ENCODE results near the gene MFSD6. TPM values are rescaled to one million over a fixed set of nuclear protein-coding genes. Genes with fewer than 3 reads are reported as not detected.
A peak's percentile ranks its signal among the peaks of the same experiment; 100 is the strongest.

MFSD6 gene
- total RNA-seq, 1 donor from 2014 or later = 55.8 TPM

DNA sequence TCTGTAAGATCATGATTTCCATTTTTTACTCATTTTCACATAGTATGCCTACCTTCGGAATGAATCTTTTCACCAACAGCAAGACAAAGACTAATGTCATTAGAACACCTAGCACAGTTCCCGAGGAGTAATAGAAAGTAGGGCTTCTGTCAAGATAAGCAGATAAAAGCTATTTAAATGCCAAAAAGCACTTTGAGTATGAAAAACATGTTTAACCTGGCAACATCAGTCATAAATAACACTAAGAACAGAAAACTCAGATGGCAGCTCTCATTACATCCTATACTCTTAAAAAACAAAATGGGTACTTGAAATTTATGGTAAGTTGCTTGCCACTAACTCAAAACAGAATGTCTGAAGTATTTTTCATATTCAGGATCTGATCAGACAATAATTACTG is 109.3 kb downstream of the MFSD6 start:
- ATAC-seq = no peak
- no peaks in the 10 kb centered on the region for H3K9me3 ChIP-seq
- no peak overlapping the region for H3K27ac ChIP-seq
- DNase-seq = no peak
- H3K4me3 ChIP-seq = no peak overlapping the region
- H3K27me3 ChIP-seq = no peaks in the 10 kb centered on the region
- no peaks in the 10 kb centered on the region for H3K4me1 ChIP-seq
- TF ChIP-seq, protein P1, sequence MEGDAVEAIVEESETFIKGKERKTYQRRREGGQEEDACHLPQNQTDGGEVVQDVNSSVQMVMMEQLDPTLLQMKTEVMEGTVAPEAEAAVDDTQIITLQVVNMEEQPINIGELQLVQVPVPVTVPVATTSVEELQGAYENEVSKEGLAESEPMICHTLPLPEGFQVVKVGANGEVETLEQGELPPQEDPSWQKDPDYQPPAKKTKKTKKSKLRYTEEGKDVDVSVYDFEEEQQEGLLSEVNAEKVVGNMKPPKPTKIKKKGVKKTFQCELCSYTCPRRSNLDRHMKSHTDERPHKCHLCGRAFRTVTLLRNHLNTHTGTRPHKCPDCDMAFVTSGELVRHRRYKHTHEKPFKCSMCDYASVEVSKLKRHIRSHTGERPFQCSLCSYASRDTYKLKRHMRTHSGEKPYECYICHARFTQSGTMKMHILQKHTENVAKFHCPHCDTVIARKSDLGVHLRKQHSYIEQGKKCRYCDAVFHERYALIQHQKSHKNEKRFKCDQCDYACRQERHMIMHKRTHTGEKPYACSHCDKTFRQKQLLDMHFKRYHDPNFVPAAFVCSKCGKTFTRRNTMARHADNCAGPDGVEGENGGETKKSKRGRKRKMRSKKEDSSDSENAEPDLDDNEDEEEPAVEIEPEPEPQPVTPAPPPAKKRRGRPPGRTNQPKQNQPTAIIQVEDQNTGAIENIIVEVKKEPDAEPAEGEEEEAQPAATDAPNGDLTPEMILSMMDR (IDR thresholded peaks at IDR 0.05) = no peak
- peaks cover 11% of the 10 kb centered on the region for H3K36me3 ChIP-seq
- intact Hi-C loops (cut with DNase I) = loop anchor here (10.0 kb wide), 1 partner anchor 133 kb away; no protein-coding TSS in a partner anchor

DNA sequence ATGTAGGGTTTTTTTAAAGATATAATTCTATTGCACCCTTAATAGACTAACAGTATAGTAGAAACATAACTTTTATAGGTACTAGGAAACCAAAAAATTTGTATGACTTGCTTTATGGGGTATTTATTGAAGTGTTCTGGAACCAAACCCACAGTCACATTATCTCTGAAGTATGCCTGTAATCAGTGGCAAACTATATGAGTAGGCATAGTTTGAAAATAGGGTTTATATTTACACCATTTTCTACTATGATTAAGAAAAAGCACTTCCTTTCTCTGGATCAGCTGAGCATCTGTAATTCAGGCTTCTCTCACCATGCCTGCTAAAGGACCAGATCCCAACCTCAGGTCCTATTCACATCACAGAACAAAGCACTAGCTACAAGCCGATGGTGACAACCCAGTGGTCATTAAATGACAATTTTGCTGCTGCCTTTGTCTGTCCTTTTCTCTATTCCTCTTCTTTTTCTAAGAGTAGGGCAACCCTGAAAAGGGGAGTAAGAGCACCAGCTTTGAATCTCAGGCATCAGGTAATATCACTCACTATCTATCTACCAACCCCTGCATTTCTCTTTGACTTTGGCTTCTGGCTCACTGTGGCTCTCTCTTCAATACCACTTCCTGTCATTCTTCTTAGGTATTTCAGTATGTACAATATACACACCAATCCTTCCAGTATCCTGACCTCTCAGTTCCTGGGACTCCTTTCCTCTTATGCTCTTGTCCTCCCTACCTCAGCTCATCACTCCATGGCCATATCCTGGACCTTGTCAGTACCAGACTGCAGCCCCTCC is 112.0 kb downstream of the MFSD6 start:
- Histone ChIP-seq H3K27ac (no peak overlapping the region), H3K36me3 (no peaks in the 10 kb centered on the region), H3K27me3 (no peaks in the 10 kb centered on the region), H3K4me3 (no peak overlapping the region), H3K9me3 (no peaks in the 10 kb centered on the region), H3K4me1 (no peaks in the 10 kb centered on the region)
- DNase-seq = no peak
- ATAC-seq = no peak
- TF ChIP-seq, protein P1 (IDR thresholded peaks at IDR 0.05) = no peak
- intact Hi-C loops (cut with DNase I) = loop anchor here (10.0 kb wide), 2 partner anchors 115 to 135 kb away; no protein-coding TSS in a partner anchor

DNA sequence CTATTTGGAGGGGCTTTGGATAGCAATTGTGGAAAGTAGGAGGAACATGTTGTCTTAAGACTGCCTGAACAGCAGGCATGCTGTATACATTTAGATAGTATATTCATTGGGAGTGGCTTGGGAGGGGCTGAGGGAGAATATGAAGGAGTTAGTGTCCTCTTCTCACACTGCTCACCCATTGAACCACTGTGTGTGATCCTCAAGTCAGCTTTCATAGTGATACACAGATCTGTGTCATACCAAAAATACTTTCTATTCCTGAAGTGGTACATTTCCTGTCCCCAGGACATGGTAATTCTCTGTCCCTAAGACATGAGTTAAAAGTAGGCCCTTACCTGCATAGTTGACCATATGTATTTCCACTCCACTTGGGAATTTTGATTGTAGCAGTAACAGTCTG is 116.8 kb downstream of the MFSD6 start:
- no peaks in the 10 kb centered on the region for H3K27me3 ChIP-seq
- intact Hi-C loops (cut with DNase I) = loop anchor here (10.0 kb wide), 1 partner anchor 110 kb away; no protein-coding TSS in a partner anchor
- DNase-seq (no peak), ATAC-seq (no peak)
- H3K27ac ChIP-seq = no peak overlapping the region
- H3K4me1 ChIP-seq = peaks cover 26% of the 10 kb centered on the region
- H3K4me3 ChIP-seq = no peak overlapping the region
- no peaks in the 10 kb centered on the region for H3K9me3 ChIP-seq
- TF ChIP-seq, protein P1 (IDR thresholded peaks at IDR 0.05) = no peak
- no peaks in the 10 kb centered on the region for H3K36me3 ChIP-seq

- no peaks in the 10 kb centered on the region for H3K9me3 ChIP-seq
- DNase-seq = no peak
- no peak overlapping the region for H3K27ac ChIP-seq
- peaks cover 35% of the 10 kb centered on the region for H3K4me1 ChIP-seq
- TF ChIP-seq, protein P1 (IDR thresholded peaks at IDR 0.05) = no peak
- intact Hi-C loops (cut with DNase I) = loop anchor here (10.0 kb wide), 1 partner anchor 109 kb away; no protein-coding TSS in a partner anchor
- H3K36me3 ChIP-seq = no peaks in the 10 kb centered on the region
- no peaks in the 10 kb centered on the region for H3K27me3 ChIP-seq
- H3K4me3 ChIP-seq = no peak overlapping the region
- ATAC-seq = peak; percentile 40
Observed at GRCh38 chr2:190526105-190526750, 118.1 kb downstream of the MFSD6 start.

- Histone ChIP-seq H3K4me3 (no peak overlapping the region), H3K27me3 (no peaks in the 10 kb centered on the region), H3K9me3 (no peaks in the 10 kb centered on the region), H3K27ac (no peak overlapping the region), H3K36me3 (no peaks in the 10 kb centered on the region), H3K4me1 (peaks cover 35% of the 10 kb centered on the region)
- ATAC-seq (no peak), DNase-seq (no peak)
- TF ChIP-seq, protein P1 (IDR thresholded peaks at IDR 0.05) = no peak
- intact Hi-C loops (cut with DNase I) = loop anchor here (10.0 kb wide), 1 partner anchor 108 kb away; no protein-coding TSS in a partner anchor
Observed at GRCh38 chr2:190527214-190527613, 119.1 kb downstream of the MFSD6 start.
